C4-2B (cell line): ENCODE results near the gene NXF1.

Experiments used
- CTCF ChIP-seq: fragments of 450-650 bp; conservative IDR thresholded peaks from 2 replicates; pipeline ENCODE4 v1.5.1; 2017; ENCODE audit warnings: mild to moderate bottlenecking
- ZFX ChIP-seq: fragments of 450-650 bp; IDR thresholded peaks from 2 replicates; pipeline ENCODE4 v1.6.1; 2017

GRCh38 chr11:62792202-62792575, 13.1 kb downstream of the NXF1 start:
- TF ChIP-seq CTCF, result no peak
- TF ChIP-seq ZFX, result no peak
